Measurements from ENCODE around the gene CEL. TPM values are rescaled to one million over a fixed set of nuclear protein-coding genes. Genes with fewer than 3 reads are reported as not detected.
"Not testable (repeated sequence)": the region's sequence is repeated elsewhere in the genome, so short reads cannot be mapped to it uniquely, and the experiment has no call there.

Gene CEL
- total RNA-seq, 1 donor from 2014 or later = 2.2 TPM

DNA sequence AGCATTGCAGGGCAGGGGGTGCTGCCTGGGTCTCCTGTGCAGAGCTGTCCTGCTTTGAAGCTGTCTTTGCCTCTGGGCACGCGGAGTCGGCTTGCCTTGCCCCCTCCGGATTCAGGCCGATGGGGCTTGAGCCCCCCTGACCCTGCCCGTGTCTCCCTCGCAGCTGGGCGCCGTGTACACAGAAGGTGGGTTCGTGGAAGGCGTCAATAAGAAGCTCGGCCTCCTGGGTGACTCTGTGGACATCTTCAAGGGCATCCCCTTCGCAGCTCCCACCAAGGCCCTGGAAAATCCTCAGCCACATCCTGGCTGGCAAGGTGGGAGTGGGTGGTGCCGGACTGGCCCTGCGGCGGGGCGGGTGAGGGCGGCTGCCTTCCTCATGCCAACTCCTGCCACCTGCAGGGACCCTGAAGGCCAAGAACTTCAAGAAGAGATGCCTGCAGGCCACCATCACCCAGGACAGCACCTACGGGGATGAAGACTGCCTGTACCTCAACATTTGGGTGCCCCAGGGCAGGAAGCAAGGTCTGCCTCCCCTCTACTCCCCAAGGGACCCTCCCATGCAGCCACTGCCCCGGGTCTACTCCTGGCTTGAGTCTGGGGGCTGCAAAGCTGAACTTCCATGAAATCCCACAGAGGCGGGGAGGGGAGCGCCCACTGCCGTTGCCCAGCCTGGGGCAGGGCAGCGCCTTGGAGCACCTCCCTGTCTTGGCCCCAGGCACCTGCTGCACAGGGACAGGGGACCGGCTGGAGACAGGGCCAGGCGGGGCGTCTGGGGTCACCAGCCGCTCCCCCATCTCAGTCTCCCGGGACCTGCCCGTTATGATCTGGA is 2.7 kb downstream of the CEL start:
- DNase-seq (ENCODE audit: low spot score) = no peak

DNA sequence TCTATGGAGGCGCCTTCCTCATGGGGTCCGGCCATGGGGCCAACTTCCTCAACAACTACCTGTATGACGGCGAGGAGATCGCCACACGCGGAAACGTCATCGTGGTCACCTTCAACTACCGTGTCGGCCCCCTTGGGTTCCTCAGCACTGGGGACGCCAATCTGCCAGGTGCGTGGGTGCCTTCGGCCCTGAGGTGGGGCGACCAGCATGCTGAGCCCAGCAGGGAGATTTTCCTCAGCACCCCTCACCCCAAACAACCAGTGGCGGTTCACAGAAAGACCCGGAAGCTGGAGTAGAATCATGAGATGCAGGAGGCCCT is 3.2 kb downstream of the CEL start:
- DNase-seq (ENCODE audit: low spot score) = no peak

DNA sequence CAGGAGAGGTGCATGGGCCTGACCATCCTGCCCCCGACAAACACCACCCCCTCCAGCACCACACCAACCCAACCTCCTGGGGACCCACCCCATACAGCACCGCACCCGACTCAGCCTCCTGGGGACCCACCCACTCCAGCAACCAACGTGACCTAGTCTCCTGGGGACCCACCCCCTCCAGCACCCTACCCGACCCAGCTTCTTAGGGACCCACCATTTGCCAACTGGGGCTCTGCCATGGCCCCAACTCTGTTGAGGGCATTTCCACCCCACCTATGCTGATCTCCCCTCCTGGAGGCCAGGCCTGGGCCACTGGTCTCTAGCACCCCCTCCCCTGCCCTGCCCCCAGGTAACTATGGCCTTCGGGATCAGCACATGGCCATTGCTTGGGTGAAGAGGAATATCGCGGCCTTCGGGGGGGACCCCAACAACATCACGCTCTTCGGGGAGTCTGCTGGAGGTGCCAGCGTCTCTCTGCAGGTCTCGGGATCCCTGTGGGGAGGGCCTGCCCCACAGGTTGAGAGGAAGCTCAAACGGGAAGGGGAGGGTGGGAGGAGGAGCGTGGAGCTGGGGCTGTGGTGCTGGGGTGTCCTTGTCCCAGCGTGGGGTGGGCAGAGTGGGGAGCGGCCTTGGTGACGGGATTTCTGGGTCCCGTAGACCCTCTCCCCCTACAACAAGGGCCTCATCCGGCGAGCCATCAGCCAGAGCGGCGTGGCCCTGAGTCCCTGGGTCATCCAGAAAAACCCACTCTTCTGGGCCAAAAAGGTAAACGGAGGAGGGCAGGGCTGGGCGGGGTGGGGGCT is 4.6 kb downstream of the CEL start:
- DNase-seq (ENCODE audit: low spot score) = no peak

DNA sequence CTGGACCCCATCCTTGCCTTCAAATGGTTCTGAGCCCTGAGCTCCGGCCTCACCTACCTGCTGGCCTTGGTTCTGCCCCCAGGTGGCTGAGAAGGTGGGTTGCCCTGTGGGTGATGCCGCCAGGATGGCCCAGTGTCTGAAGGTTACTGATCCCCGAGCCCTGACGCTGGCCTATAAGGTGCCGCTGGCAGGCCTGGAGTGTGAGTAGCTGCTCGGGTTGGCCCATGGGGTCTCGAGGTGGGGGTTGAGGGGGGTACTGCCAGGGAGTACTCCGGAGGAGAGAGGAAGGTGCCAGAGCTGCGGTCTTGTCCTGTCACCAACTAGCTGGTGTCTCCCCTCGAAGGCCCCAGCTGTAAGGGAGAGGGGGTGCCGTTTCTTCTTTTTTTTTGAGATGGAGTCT is 5.2 kb downstream of the CEL start:
- no peak for DNase-seq (ENCODE audit: low spot score)

DNA sequence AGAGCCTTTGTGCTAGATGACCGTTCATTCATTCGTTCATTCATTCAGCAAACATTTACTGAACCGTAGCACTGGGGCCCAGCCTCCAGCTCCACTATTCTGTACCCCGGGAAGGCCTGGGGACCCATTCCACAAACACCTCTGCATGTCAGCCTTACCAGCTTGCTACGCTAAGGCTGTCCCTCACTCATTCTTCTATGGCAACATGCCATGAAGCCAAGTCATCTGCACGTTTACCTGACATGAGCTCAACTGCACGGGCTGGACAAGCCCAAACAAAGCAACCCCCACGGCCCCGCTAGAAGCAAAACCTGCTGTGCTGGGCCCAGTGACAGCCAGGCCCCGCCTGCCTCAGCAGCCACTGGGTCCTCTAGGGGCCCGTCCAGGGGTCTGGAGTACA is 6.0 kb downstream of the CEL start:
- DNase-seq (ENCODE audit: low spot score) = no peak

DNA sequence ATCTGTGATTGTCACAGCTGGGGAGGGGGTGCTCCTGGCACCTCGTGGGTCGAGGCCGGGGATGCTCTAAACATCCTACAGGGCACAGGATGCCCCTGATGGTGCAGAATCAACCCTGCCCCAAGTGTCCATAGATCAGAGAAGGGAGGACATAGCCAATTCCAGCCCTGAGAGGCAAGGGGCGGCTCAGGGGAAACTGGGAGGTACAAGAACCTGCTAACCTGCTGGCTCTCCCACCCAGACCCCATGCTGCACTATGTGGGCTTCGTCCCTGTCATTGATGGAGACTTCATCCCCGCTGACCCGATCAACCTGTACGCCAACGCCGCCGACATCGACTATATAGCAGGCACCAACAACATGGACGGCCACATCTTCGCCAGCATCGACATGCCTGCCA is 6.7 kb downstream of the CEL start:
- not testable (repeated sequence) for DNase-seq (ENCODE audit: low spot score)

DNA sequence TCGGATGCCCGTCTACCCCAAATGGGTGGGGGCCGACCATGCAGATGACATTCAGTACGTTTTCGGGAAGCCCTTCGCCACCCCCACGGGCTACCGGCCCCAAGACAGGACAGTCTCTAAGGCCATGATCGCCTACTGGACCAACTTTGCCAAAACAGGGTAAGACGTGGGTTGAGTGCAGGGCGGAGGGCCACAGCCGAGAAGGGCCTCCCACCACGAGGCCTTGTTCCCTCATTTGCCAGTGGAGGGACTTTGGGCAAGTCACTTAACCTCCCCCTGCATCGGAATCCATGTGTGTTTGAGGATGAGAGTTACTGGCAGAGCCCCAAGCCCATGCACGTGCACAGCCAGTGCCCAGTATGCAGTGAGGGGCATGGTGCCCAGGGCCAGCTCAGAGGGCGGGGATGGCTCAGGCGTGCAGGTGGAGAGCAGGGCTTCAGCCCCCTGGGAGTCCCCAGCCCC is 8.8 kb downstream of the CEL start:
- not testable (repeated sequence) for DNase-seq (ENCODE audit: low spot score)

DNA sequence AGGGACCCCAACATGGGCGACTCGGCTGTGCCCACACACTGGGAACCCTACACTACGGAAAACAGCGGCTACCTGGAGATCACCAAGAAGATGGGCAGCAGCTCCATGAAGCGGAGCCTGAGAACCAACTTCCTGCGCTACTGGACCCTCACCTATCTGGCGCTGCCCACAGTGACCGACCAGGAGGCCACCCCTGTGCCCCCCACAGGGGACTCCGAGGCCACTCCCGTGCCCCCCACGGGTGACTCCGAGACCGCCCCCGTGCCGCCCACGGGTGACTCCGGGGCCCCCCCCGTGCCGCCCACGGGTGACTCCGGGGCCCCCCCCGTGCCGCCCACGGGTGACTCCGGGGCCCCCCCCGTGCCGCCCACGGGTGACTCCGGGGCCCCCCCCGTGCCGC is 9.2 kb downstream of the CEL start:
- DNase-seq (ENCODE audit: low spot score) = not testable (repeated sequence)

DNA sequence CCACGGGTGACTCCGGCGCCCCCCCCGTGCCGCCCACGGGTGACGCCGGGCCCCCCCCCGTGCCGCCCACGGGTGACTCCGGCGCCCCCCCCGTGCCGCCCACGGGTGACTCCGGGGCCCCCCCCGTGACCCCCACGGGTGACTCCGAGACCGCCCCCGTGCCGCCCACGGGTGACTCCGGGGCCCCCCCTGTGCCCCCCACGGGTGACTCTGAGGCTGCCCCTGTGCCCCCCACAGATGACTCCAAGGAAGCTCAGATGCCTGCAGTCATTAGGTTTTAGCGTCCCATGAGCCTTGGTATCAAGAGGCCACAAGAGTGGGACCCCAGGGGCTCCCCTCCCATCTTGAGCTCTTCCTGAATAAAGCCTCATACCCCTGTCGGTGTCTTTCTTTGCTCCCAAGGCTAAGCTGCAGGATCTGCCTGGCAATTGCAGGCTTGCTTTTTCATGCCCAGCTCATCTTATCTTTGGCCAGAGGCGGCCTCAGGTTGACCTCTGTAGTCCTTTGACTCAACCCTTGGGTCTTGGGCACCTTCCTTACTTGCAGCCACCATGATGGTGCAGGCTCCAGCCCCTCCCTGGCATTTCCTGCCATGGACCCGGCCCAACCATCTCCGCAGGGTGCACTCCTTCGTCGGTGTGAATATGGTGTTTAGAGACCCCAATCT is 9.8 kb downstream of the CEL start:
- DNase-seq (ENCODE audit: low spot score) = no peak

DNA sequence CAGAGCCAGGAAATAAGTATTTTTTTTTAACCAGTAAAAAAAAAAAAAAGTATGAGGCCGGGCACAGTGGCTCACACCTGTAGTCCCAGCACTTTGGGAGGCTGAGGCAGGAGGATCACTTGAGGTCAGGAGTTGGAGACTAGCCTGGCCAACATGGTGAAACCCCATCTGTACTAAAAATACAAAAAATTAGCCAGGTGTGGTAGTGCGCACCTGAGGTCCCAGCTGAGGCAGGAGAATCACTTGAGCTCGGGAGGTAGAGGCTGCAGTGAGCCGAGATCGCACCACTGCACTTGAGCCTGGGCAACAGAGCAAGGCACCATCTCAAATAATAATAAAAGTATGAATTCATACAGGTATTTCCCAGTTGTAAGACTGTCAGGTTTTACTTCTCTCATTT is 10.4 kb downstream of the CEL start:
- DNase-seq (ENCODE audit: low spot score) = not testable (repeated sequence)

DNA sequence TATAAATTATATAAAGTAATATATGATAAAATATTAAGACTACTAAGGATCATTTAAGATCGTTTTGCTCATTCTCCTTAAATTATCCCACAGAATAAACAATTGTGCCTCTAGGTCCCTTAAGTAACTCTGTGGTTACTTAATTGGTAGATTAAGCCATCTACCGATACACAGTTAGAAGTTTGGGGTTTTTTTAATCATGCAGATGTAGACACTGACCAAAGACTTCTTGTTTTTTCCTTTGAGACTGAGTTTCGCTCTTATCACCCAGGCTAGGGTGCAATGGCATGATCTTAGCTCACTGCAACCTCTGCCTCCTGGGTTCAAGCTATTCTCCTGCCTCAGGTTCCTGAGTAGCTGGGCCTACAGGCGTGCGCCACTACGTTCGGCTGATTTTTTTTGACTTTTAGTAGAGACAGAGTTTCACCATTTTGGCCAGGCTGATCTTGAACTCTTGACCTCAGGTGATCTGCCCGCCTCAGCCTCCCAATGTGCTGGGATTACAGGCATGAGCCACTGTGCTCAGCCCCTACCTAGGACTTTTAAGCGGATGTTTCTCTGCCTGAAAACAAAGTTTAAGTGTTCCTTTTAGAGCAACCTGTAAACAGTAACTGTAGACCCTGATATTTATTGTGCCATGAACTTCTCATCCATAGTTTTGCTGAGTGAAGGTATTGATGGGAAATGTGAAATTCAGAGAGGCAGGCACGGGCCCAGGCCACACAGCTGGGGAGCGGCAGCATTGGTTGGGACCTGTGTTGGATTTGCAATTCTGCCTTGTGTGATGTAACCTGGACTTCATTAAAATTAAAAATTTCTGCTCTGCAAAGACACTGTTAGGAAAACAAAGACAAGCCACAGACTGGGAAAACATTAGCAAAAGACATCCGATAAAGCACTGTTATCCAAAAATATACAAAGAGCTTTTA is 11.6 kb downstream of the CEL start:
- DNase-seq (ENCODE audit: low spot score) = no peak

DNA sequence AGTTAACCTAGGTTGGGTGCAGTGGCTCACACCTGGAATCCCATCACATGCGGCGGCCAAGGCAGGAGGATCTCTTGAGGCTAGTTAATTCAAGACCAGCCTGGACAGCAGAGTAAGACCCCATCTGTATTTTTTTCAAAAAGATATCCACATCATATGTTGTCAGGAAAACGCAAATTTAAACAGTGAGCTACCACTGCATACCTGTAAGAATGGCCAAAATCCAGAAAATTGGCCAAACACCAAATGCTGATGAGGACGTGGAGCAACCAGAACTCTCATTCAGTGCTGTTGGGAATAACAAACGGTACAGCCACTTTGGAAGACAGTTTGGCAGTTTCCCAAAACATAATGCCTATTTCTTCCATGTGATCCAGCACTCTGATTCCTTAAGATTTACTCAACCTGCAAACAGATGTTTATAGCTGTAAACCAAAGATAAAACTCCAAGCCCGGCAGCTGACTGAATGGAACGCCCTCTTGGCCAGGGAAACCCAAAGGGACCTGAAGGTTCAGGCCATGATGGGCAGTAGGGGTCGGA is 12.4 kb downstream of the CEL start:
- no peak for DNase-seq (ENCODE audit: low spot score)

DNA sequence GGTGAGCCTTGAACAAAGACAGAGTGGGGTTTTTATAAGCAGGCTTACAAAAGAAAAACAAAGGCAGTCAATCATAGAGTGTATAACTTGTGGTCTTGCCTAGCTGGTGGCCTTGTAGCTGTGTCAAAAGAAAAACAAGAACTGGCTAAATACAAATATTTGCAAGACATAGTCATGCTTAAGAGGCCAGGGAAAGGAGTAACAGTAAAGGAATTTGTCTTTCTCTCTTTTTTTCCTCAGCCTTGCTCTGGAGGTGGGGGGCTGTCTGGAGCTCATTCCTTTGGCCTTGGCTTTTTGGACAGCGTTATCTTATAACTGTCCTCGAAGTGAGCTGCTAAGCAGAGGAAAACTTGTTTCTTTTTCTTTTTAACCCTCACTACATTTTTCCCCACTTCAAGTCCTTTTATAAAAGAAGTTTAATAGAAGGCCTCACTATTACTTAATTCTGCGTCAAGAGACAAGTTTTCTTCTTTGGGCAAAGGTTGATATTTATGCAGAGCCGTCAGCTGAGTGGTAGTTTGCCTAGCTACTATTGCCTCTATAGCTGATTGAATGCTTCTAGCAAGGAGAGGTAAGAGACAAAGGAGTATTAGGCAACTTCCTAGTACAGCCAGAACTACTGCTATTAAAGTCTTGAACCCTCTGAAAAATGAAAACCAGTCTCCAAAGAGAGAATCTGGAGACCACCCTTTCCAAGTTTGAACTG is 14.3 kb downstream of the CEL start:
- DNase-seq (ENCODE audit: low spot score) = no peak

DNA sequence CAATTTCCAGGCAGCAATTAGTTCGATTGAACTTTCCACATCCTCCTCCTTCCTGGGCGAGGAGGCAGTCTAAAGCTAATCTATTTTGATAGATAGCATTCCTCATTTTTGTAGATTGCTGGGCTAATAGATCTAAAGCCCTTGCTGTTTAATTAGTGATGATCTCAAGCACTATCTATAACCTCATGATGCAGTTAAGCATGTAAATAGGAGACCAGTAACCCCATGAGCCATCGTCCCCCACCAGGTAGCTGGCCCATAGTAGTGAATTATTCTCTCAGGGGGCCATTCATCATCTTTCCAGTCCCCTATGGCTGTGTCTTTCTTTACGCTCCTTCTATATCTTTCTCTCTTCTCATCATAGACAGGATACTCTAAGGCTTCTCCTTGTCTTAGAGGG is 14.9 kb downstream of the CEL start:
- no peak for DNase-seq (ENCODE audit: low spot score)

DNA sequence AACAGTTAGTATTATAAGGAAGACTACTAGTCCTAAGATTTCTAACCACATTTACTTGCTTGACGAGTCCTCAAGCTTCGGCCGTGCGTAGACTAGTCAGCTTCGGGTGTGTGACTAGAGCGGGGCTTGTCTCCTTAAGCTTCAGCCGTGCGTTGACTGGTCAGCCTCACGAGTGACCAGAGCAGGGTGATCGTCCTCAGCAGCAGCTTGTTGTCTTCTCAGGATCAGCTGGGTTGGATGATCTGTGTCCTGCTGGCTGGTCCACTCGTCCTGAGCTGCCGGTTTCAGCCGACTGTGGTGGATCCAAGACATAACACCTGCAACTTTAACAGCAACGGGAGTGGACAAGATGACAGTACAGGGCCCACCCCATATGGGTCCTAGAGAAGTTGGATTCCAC is 16.7 kb downstream of the CEL start:
- DNase-seq (ENCODE audit: low spot score) = no peak

DNA sequence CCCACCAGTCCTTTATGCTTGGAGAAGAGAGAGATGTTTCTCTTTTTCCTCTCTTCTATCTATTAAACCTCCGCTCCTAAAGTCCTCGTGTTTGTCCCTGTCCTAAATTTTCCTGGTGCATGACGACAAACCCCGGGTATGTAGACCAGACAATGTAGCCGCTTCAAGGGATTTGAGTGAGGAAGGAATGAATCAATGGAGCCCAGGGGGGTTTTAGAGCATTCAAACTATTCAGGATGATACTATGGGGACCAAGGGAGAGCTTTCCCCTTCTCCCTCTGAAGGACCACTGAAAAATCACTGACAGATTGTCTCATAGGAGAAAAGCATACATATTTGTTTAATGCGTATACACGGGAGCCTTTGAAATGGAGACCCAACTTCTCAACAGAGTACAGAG is 18.4 kb downstream of the CEL start:
- no peak for DNase-seq (ENCODE audit: low spot score)

DNA sequence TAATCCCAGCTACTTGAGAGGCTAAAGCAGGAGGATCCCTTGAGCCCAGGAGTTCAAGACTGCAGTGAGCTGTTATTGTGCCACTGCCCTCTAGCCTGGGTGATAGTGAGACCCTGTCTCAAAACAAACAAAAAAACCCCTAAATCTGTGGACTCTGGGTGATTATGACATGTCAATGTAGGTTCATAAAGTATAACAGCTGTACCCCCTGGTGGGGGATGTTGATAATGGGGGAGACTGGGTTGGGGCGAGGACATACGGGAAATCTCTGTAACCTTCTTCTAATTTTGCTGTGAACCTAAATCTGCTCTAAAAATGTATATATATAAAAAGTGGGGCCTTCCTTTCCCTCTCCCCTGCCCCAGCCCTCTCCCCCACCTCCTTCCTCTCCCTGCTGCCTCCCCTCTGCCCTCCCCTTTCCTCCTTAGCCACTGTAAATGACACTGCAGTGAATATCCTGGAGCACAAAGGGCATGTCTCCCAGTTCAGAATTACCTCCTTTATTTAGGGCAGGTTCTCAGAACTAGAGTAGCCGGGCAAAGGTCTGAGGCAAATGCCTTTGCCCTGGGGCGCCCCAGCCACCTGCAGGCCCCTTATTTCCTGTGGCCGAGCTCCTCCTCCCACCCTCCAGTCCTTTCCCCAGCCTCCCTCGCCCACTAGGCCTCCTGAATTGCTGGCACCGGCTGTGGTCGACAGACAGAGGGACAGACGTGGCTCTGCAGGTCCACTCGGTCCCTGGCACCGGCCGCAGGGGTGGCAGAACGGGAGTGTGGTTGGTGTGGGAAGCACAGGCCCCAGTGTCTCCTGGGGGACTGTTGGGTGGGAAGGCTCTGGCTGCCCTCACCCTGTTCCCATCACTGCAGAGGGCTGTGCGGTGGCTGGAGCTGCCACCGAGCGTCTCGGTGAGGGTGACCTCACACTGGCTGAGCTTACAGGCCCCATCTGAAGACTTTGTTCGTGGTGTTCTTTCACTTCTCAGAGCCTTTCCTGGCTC is 19.3 kb downstream of the CEL start:
- DNase-seq (ENCODE audit: low spot score) = not testable (repeated sequence)

DNA sequence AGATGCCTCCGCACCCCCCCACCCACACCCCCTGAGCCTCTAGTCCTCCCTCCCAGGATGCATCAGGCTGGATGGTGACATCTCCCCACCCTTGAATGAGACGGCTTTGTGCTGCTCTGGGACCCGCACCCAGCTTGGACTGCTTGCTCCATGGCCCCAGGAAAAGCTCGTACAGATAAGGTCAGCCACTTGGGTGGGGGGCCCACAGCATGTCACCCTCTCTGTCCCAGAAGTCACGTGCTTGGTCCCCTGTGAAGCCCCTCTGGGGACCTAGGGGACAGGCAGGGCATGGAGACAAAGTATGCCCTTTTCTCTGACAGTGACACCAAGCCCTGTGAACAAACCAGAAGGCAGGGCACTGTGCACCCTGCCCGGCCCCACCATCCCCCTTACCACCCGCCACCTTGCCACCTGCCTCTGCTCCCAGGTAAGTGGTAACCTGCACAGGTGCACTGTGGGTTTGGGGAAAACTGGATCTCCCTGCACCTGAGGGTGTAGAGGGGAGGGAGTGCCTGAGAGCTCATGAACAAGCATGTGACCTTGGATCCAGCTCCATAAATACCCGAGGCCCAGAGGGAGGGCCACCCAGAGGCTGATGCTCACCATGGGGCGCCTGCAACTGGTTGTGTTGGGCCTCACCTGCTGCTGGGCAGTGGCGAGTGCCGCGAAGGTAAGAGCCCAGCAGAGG is 20.3 kb downstream of the CEL start:
- DNase-seq (ENCODE audit: low spot score) = peak; percentile 82
